Measurements from ENCODE around the gene GPS2. TPM values are rescaled to one million over a fixed set of nuclear protein-coding genes. Genes with fewer than 3 reads are reported as not detected.

The GPS2 gene
- total and polyA plus RNA-seq, 11 donors, result 51.0 to 118 (median 62.3) TPM

DNA sequence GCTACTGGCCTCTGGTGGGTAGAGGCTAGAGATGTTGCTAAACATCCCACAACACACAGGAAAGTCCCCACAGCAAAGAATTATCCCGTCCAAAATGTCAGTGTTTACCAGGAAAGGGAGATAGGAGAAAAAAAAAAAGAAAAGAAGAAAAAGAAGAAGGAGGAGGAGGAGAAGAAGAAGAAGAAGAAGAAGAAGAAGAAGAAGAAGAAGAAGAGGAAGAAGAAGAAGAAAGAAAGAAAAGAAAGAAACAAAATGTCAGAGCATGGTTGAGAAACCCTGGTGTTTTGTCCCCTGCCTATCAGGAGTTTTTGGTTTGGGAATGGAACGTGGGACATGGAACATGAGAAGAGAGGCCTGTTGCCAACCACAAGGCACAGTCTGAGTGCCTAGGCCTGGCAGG is 42.2 kb upstream of the GPS2 start:
- intact Hi-C loops (cut with DNase I), result loop anchor here (2.0 to 10.0 kb wide), 14 partner anchors 35 to 327 kb away; partner anchors contain the start of genes FGF11 (in 5 of the 10), TMEM102 (in 5 of the 10), PLSCR3 (in 4 of the 10) and SENP3 (in 3 of the 10)
- no peak for TF ChIP-seq POLR2A (IDR thresholded peaks at IDR 0.05)
- TF ChIP-seq, protein P1, sequence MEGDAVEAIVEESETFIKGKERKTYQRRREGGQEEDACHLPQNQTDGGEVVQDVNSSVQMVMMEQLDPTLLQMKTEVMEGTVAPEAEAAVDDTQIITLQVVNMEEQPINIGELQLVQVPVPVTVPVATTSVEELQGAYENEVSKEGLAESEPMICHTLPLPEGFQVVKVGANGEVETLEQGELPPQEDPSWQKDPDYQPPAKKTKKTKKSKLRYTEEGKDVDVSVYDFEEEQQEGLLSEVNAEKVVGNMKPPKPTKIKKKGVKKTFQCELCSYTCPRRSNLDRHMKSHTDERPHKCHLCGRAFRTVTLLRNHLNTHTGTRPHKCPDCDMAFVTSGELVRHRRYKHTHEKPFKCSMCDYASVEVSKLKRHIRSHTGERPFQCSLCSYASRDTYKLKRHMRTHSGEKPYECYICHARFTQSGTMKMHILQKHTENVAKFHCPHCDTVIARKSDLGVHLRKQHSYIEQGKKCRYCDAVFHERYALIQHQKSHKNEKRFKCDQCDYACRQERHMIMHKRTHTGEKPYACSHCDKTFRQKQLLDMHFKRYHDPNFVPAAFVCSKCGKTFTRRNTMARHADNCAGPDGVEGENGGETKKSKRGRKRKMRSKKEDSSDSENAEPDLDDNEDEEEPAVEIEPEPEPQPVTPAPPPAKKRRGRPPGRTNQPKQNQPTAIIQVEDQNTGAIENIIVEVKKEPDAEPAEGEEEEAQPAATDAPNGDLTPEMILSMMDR (IDR thresholded peaks at IDR 0.05), result no peak
- Histone ChIP-seq H3K9me3 (no peaks in the 10 kb centered on the region), H3K36me3 (no peaks in the 10 kb centered on the region), H3K27ac (peak overlapping the region in 1 of 12 donors; percentile 9), H3K4me1 (peaks cover 0 to 40% (median 24%) of the 10 kb centered on the region in 12 donors), H3K27me3 (no peaks in the 10 kb centered on the region), H3K4me3 (no peak overlapping the region)
- DNase-seq (no peak), ATAC-seq (no peak)
- WGBS, 4 donors, result 64 to 82% (median 68%) methylated on average over 2 of the region's 2 CpGs

DNA sequence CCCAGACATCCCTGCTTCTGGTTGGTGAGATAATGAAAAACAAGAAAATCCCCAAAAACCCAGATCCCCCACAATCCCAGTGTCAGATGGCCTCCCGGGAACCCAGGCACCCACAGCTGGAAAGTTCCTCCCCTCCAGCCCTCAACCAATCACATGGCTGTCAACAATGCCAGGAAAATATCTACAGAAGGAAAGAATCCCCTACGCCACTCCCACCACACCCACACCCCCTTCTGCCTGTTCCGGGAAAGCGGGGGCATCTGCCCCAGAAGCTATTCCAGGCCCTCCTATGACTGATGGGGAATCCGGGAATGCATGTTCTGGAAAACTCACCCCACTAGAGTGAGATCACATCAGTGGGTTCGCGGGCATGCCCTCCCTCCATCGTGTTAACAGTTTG is 41.6 kb upstream of the GPS2 start:
- no peak for TF ChIP-seq POLR2A (IDR thresholded peaks at IDR 0.05)
- TF ChIP-seq, protein P1 (IDR thresholded peaks at IDR 0.05), result no peak
- no peaks in the 10 kb centered on the region for H3K27me3 ChIP-seq
- WGBS, 4 donors, result 60 to 75% (median 64%) methylated on average over 8 of the region's 8 CpGs
- H3K36me3 ChIP-seq, result no peaks in the 10 kb centered on the region
- H3K4me1 ChIP-seq, result peaks cover 0 to 41% (median 25%) of the 10 kb centered on the region in 12 donors
- peak overlapping the region in 2 of 12 donors; percentile 9 to 30 for H3K27ac ChIP-seq
- H3K9me3 ChIP-seq, result no peaks in the 10 kb centered on the region
- intact Hi-C loops (cut with DNase I), result loop anchor here (2.0 to 10.0 kb wide), 14 partner anchors 36 to 328 kb away; partner anchors contain the start of genes FGF11 (in 5 of the 10), TMEM102 (in 5 of the 10), PLSCR3 (in 4 of the 10) and SENP3 (in 3 of the 10)
- ATAC-seq (no peak), DNase-seq (no peak)
- no peak overlapping the region for H3K4me3 ChIP-seq

DNA sequence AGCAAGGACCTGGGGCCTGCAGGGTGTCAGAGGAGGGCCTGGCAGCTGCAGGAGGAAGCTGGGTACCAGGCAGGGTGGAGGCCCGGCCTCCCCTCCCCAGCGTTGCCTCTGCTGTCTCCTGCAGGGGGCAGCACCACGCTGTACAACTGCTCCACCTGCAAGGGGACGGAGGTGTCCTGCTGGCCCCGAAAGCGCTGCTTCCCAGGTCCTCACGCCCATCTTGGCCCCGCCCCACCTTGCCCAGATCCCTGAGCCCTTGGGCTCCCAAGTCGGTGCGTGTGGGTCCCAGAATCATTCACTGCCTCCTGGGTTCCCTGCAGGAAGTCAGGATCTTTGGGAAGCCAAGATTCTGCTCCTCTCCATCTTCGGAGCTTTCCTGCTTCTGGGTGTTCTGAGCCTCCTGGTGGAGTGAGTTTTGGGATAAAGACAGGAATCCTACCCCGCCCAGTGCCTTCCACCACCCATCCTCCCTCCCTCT is 41.0 kb upstream of the GPS2 start:
- H3K36me3 ChIP-seq, result no peaks in the 10 kb centered on the region
- peaks cover 0 to 43% (median 25%) of the 10 kb centered on the region in 12 donors for H3K4me1 ChIP-seq
- ATAC-seq, result peak; percentile 11 to 48 (median 16)
- H3K9me3 ChIP-seq, result no peaks in the 10 kb centered on the region
- peak overlapping the region in 1 of 12 donors; percentile 47 for H3K27ac ChIP-seq
- peak; percentile 74 to 92 (median 80) for DNase-seq
- no peak overlapping the region for H3K4me3 ChIP-seq
- TF ChIP-seq, protein P1 (IDR thresholded peaks at IDR 0.05), result peak; percentile 76 to 90 (median 84)
- no peak for TF ChIP-seq POLR2A (IDR thresholded peaks at IDR 0.05)
- WGBS, 4 donors, result 12 to 30% (median 18%) methylated on average over 6 to 12 of the region's 12 CpGs
- H3K27me3 ChIP-seq, result no peaks in the 10 kb centered on the region
- intact Hi-C loops (cut with DNase I), result loop anchor here (2.0 to 10.0 kb wide), 14 partner anchors 36 to 329 kb away; partner anchors contain the start of genes FGF11 (in 5 of the 10), TMEM102 (in 5 of the 10), PLSCR3 (in 4 of the 10) and SENP3 (in 3 of the 10)

DNA sequence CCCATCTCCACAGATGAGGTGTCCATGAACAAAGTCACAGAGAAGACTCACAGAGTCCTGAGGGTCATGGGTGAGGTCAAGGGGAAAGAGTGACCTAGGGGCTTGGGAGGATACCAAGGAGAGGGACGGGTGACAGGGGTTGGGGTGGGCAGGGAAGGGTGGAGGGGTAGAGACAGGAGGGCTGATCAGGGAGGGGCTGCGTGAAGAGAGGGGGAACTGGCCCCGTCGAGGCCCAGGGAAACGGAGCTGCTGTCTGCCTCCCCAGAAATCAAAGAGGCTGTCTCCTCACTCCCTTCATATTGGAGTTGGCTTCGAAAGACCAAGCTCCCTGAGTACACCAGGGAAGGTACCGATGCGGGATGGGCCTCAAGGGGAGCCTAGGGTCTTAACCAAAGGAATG is 40.4 kb upstream of the GPS2 start:
- ATAC-seq, result no peak
- H3K36me3 ChIP-seq, result no peaks in the 10 kb centered on the region
- no peak for DNase-seq
- TF ChIP-seq, protein P1 (IDR thresholded peaks at IDR 0.05), result no peak
- TF ChIP-seq POLR2A (IDR thresholded peaks at IDR 0.05), result no peak
- intact Hi-C loops (cut with DNase I), result loop anchor here (2.0 to 10.0 kb wide), 13 partner anchors 37 to 329 kb away; partner anchors contain the start of genes FGF11 (in 5 of the 10), TMEM102 (in 5 of the 10), PLSCR3 (in 4 of the 10) and MPDU1 (in 2 of the 10)
- H3K27ac ChIP-seq, result peak overlapping the region in 4 of 12 donors; percentile 11 to 47 (median 38)
- peaks cover 0 to 48% (median 26%) of the 10 kb centered on the region in 12 donors for H3K4me1 ChIP-seq
- H3K4me3 ChIP-seq, result no peak overlapping the region
- H3K9me3 ChIP-seq, result no peaks in the 10 kb centered on the region
- WGBS, 4 donors, result 71 to 83% (median 78%) methylated on average over 8 of the region's 8 CpGs
- H3K27me3 ChIP-seq, result no peaks in the 10 kb centered on the region

Data from heart left ventricle (tissue), 16 donors.